GM19467 (cell line): ENCODE results near the gene HYKK.
A peak's percentile ranks its signal among the peaks of the same experiment; 100 is the strongest.
"Not testable (repeated sequence)": the region's sequence is repeated elsewhere in the genome, so short reads cannot be mapped to it uniquely, and the experiment has no call there.

Source experiments
- ATAC-seq: cut with Tn5 transposase; IDR thresholded peaks from one replicate; pipeline ENCODE4 v1.9.1; 2021; ENCODE audit warnings: mild to moderate bottlenecking, moderate library complexity; ENCODE audit not compliant: unreplicated experiment

HYKK gene, protein sequence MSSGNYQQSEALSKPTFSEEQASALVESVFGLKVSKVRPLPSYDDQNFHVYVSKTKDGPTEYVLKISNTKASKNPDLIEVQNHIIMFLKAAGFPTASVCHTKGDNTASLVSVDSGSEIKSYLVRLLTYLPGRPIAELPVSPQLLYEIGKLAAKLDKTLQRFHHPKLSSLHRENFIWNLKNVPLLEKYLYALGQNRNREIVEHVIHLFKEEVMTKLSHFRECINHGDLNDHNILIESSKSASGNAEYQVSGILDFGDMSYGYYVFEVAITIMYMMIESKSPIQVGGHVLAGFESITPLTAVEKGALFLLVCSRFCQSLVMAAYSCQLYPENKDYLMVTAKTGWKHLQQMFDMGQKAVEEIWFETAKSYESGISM

DNA sequence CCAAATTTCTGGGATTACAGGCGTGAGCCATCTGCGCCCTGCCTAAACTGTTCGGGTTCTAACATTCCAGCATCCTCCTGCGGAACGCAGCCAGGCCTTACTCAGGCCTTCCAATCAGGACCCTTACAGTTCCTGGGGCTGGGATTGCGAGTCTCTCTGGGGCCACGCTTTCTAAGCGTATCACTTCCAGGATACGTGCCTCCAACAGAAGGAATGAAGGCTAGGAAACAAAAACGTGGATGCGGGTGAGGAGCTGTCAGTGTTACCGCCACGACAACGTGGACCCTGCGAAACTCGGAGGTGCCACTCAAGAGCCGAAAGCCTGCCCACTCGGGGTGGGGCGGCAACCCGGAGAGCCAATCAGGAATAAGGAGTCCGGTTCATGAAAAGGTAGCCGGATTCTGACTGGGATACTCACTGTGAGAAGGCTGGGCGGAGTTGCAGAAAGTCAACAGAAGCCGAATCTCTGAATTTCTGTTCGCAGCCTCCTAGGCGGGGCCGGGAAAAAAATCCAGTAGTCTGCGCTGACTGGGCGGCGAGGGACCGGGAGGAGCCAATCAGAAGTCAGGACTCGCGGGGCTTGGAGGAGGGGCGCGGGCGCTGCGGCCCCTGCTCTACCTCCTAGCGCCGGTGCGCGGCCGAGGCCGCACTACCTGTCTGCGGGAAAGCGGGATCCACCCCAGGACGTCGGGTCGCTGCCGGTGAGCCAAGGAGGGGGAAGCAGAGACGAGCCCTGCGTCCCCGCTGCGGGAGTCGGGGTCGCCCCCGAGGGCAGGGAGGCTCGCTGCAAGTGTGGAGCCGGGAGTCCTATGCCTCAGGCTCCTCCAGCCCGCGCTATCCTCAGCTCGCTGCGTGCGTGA lies at the start of gene HYKK:
TSS of gene HYKK (plus strand) at position 607 of the 860 bp plus-strand sequence. CDS start 5,512 bp downstream, outside the sequence.
- peak; percentile 81 for ATAC-seq

DNA sequence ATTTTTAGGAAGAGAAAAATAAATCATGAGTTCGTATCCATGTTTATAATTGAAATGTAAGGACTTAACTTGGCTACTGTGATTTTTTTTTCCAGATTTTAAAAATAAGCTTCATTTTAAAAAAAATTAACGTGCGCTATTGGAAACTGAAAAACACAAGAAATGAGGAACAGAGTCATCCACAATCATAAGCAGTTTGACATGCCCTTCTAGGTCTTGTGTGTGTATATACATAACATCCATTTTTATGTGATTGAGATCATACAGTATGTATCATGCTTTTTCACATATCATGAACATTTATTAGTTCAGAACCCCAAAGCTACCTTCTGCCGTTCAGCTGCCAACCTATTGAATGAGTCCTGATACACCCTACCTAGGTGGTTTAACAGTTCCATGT lies 46.6 kb upstream of the HYKK start:
- no peak for ATAC-seq

GRCh38 chr15:78461171-78461888 lies 46.0 kb upstream of the HYKK start:
- no peak for ATAC-seq

DNA sequence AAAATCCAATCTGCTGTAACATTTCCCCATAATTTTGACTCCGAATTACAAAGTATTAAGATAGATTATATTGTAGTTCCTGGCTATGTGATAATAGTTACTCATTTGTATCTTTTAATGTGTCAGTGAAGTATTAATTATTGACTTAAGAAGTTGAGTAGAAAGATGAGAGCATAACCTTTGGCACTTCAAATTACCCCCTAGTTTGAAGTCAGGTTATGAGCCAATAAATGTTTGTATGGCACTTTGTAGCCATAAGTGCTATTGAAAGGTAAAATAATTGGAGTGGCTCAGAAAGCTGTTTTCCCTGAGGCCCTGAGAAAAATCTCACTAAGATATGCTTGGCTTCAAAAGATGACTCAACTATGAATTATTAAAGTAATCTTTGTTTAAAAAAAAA lies 38.3 kb upstream of the HYKK start:
- no peak for ATAC-seq

DNA sequence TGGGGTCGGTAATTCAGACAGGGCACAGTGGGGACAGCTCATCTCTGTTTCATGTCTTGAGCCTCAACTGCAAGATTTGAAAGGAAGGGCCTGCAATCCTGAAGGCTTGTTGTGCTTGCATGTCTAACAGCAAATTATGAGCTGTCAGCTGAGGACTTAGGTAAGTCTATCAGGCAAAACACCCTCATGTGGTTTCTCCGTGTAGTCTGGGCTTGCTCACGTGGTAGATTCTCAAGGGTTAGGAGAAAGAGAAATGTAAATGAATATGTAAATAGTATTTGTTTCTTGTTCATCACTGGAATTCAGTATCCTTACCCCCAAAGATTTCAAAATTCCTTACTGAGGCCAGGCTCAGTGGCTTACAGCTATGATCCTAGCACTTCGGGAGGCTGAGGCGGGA lies 30.1 kb upstream of the HYKK start:
- ATAC-seq, result no peak

DNA sequence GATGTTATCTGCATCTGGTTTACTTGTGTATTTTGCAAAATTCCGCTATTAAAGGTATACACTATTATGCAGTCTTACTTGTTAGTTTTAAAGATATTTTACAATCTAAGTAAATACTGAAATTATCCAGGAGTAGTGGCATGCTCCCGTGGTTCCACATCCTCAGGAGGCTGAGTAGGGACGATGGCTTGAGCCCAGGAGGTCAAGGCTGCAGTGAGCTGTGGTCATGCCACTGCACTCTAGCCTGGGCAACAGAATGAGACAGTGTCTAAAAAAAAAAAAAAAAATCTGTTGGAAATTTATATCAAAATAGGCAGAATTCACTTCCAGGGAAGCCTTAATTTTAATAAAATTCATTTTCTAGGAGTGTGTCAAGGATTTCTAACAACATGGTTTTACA lies 27.7 kb upstream of the HYKK start:
- no peak for ATAC-seq

DNA sequence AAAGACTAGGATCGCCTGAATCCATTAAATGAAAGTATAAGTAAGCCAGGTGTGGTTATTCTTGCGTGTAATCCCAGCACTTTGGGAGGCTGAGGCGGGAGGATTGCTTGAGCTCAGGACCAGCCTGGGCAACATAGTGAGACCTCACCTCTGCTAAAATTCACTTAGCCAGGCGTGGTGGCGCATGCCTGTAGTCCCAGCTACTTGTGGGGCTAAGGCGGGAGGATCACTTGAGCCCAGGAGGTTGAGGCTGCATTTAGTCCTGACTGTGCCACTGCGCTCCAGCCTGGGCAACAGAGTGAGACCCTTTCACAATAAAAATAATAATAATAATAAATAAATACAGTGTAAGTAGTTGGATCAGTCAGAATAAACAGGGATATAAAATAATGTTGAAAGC lies 25.5 kb upstream of the HYKK start:
- no peak for ATAC-seq

GRCh38 chr15:78492872-78493271 lies 14.5 kb upstream of the HYKK start:
- no peak for ATAC-seq

GRCh38 chr15:78501857-78502256 lies 5.5 kb upstream of the HYKK start:
- ATAC-seq, result no peak

DNA sequence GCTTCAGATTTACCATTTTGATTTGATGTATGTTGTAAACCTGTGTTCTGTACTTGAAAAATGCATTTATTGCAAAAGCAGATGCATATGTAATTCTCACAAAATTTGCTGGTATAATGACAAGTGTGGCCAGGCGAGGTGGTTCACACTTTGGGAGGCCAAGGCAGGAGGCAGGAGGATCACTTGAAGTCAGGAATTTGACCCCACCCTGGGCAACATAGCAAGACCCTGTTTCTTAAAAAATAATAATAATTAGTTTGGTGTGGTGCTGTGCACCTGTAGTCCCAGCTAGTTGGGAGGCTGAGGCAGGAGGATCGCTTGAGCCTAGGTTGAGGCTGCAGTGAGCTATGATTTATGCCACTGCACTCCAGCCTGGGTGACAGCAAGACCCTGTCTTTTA lies 4.7 kb upstream of the HYKK start:
- no peak for ATAC-seq

DNA sequence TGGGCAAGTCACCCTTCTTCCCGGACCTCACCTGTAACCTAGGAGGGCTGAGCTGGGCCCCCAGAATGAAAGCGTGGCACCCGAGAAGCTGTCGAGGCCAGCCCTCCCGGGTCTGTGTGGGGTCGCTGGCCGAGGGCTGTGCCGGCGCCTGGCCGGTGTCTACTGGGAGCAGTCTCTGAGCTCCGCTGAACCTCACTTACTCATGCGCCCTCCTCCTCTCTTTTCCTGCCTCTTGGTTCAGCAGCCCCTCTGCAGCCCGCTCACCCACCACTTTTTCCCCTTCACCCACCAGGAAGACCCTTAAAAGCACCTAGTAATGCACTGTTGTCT lies 419 bp downstream of the HYKK start:
- ATAC-seq, result peak; percentile 14

DNA sequence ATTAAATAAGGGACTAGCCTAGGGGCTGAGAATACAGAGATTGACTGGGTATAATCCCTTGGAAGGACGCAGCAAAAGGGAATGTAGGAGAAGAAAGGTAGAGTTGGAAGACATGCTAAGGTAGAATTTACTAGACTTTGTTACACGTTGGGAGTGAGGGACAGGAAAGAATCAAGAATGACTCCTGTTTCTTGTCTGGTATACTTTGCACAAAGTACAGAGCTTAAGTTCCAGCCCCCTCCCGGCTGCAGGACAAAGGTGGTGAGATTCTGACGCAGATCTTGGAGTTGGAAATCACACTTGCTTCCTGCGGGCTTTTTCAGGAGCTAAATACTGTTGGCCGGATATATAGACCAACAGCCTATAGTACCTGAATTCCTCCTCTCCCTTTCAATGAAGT lies 895 bp downstream of the HYKK start:
- no peak for ATAC-seq

DNA sequence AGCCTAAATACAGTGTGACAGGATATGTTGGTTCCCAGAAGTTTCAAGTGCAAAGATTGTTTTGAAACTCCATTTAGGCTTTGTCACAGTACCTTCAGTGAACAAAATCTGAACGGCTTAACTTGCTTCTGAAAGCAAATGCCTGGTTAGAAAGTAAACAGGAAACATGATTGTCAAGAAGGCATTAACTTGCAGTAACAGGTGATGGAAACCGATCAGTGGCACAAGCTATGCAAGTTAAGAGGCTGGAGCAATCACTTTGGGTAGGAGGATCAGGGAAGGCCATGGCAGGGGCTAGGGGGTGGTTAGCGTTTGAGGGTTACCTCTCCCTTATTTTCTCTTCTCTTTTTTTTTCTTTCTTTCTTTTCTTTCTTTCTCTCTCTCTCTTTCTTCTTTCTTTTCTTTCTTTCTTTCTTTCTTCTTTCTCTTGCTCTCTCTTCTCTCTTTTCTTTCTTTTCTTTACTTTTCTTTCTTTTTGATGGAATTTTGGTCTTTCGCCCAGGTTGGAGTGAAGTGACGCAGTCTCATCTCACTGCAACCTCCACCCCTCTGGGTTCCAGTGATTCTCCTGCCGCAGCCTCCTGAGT lies 2.4 kb downstream of the HYKK start:
- ATAC-seq, result no peak

DNA sequence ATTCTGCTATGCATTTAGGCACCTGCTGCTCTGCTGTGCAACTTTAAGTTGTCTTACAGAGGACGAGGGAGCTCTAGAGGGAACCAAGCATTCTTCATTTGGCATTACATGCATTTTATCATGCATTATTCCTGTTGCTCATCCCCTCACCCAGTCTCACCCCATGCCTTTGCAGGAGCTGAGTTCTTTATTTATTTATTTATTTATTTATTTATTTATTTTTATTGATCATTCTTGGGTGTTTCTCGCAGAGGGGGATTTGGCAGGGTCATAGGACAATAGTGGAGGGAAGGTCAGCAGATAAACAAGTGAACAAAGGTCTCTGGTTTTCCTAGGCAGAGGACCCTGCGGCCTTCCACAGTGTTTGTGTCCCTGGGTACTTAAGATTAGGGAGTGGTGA lies 12.7 kb downstream of the HYKK start:
- not testable (repeated sequence) for ATAC-seq

DNA sequence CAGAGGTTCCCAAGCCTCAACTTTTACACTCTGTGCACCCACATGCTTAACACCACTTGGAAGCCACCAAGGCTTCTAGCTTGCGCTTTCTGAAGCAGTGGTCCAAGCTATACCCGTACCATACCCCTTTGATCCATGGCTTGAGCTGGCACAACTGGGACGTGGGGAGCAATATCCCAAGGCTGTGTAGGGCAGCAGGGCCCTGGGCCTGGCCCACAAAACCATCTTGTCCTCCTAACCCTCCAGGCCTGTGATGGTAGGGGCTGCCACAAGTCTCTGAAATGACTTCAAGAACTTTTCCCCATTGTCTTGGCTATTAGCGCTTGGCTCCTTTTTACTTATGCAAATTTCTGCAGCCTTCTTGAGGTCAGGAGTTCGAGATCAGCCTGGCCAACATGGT lies 16.9 kb downstream of the HYKK start:
- ATAC-seq, result no peak

GRCh38 chr15:78527325-78527724 lies 19.9 kb downstream of the HYKK start:
- ATAC-seq, result no peak

DNA sequence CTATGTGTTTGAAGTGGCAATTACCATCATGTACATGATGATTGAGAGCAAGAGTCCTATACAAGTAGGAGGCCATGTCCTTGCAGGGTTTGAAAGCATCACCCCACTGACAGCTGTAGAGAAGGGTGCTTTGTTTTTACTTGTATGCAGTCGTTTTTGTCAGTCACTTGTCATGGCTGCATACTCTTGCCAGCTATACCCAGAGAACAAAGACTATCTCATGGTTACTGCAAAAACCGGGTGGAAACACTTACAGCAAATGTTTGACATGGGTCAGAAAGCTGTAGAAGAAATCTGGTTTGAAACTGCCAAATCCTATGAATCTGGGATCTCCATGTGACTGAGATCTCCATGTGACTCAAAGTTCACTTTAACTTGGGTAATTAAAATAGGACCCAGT lies 26.0 kb downstream of the HYKK start:
- no peak for ATAC-seq

DNA sequence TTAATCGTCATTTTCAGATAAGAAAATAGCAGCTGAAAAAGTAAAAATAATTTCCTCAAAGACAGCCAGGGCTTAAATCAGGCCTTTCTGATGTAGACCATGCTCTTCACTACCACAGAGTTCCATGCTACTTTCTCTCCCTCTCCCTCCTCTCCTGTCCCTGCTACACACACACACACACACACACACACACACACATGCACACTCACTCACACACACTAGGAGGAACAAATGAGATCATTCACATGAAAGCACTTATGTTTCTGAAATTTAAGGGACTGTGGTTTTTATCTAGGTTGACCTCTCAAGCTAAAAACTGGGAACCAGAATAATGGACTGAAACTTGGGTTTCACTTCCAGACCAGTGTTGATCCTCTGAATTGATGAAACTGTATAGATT lies 28.8 kb downstream of the HYKK start:
- no peak for ATAC-seq

- ATAC-seq, result no peak
Observed at GRCh38 chr15:78537266-78537905, 30.0 kb downstream of the HYKK start.

DNA sequence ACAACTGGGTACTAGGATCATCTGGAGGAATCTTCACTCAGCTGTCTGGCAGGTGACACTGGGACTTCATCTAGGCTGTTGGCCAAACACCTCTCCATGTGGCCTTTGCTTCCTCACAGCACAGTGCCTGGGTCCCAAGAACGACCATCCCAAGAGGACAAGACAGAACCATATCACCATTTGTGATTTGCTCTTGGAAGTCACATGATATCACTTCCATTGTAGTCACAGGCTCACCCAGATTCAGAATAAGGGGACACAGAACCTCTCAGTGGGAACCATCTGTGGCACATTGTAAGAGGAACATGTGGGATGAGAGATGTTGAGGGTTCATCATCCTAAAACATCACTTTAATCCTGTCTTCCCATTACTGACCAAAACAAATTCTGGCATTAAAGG lies 31.0 kb downstream of the HYKK start:
- no peak for ATAC-seq
